GM12801 (cell line): ENCODE measurements around the gene ATP10D.

Experiments
- CTCF ChIP-seq: IDR thresholded peaks from one replicate; pipeline ENCODE4 v1.5.1; 2011; ENCODE audit warnings: control low read depth; ENCODE audit not compliant: insufficient read length; ENCODE audit errors: extremely low read depth

Gene ATP10D

GRCh38 chr4:47466056-47466785 is 18.9 kb upstream of the ATP10D start:
- no peak for TF ChIP-seq CTCF

GRCh38 chr4:47468706-47469365 is 16.2 kb upstream of the ATP10D start:
- no peak for TF ChIP-seq CTCF

GRCh38 chr4:47469951-47470350 is 15.1 kb upstream of the ATP10D start:
- no peak for TF ChIP-seq CTCF

- no peak for TF ChIP-seq CTCF
Observed at GRCh38 chr4:47471064-47471463, 14.0 kb upstream of the ATP10D start.

- no peak for TF ChIP-seq CTCF
Observed at GRCh38 chr4:47471591-47471990, 13.5 kb upstream of the ATP10D start.

- no peak for TF ChIP-seq CTCF
Observed at GRCh38 chr4:47473141-47473750, 11.8 kb upstream of the ATP10D start.

- no peak for TF ChIP-seq CTCF
Observed at GRCh38 chr4:47474799-47475198, 10.3 kb upstream of the ATP10D start.
